GM10248 (cell line): ENCODE results near the gene NELFA.

ENCODE experiments used
- CTCF ChIA-PET: fragments of 300-600 bp; sonication (Branson Sonifier 250); formaldehyde crosslinking; extraction: SDS; loops from one replicate; lab custom pipeline; 2021; ENCODE audit warnings: antibody characterized with exemption; lab: Yijun Ruan, JAX
- POLR2A ChIA-PET: fragments of 350-650 bp; sonication (Branson Sonifier 250); formaldehyde crosslinking; extraction: SDS; loops from one replicate; lab custom pipeline; 2020; ENCODE audit warnings: antibody characterized with exemption; lab: Yijun Ruan, JAX
- DNase-seq: peaks from one replicate; pipeline ENCODE4 v3.0.0; 2012; ENCODE audit errors: extremely low spot score
- TF ChIP-seq, protein P1 (sequence below): IDR thresholded peaks from 2 replicates; pipeline ENCODE4 v1.5.1; 2012; ENCODE audit warnings: mild to moderate bottlenecking, low read depth; ENCODE audit errors: extremely low read depth, missing control alignments, control extremely low read depth

Gene NELFA

GRCh38 chr4:1933700-1934099 lies 75.1 kb downstream of the NELFA start:
- TF ChIP-seq, protein P1, sequence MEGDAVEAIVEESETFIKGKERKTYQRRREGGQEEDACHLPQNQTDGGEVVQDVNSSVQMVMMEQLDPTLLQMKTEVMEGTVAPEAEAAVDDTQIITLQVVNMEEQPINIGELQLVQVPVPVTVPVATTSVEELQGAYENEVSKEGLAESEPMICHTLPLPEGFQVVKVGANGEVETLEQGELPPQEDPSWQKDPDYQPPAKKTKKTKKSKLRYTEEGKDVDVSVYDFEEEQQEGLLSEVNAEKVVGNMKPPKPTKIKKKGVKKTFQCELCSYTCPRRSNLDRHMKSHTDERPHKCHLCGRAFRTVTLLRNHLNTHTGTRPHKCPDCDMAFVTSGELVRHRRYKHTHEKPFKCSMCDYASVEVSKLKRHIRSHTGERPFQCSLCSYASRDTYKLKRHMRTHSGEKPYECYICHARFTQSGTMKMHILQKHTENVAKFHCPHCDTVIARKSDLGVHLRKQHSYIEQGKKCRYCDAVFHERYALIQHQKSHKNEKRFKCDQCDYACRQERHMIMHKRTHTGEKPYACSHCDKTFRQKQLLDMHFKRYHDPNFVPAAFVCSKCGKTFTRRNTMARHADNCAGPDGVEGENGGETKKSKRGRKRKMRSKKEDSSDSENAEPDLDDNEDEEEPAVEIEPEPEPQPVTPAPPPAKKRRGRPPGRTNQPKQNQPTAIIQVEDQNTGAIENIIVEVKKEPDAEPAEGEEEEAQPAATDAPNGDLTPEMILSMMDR = no peak
- DNase-seq = no peak
- CTCF ChIA-PET = interaction anchor here (1.3 kb wide), 1 partner anchor 13 kb away, joined by 3 read pairs; no protein-coding TSS in a partner anchor
- POLR2A ChIA-PET = interaction anchor here (0.7 kb wide), 1 partner anchor 24 kb away, joined by 5 read pairs; no protein-coding TSS in a partner anchor

DNA sequence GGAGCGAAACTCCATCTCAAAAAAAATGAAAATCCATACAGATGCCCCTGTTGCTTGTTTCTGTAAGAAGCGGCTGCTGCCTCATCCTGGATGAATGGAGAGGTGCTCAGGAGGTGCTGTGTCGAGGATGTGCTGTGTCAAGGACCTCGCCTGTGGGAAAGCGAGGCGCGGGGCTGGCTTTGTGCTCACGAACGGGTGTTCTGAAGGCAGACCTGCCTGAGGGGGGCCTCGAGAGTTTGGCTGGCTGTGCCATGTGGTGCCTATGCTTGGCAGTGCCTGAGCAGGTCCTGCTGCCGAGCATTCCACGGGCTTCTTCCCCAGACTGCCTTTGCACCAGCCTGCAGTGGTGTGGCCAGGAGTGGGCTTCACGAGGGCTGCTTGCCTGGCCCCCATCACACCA lies 76.0 kb downstream of the NELFA start:
- DNase-seq = no peak
- ChIA-PET POLR2A (no interaction called here), CTCF (interaction anchor here (1.3 kb wide), 1 partner anchor 12 kb away, joined by 3 read pairs; no protein-coding TSS in a partner anchor)
- TF ChIP-seq, protein P1 = no peak
